Dermis blood vessel endothelial cell (primary cell): ENCODE measurements around the gene RHEBL1. TPM values are rescaled to one million over a fixed set of nuclear protein-coding genes. Genes with fewer than 3 reads are reported as not detected.

Source experiments
- DNase-seq: peaks from one replicate; pipeline ENCODE4 v3.0.0; 2010
- total RNA-seq: library from RNA; depleted of rRNA; stranded (reverse); fragments of >200 nt; gene quantifications from 2 replicates; pipeline ENCODE4 v1.2.3, GENCODE V29; 2014

RHEBL1 gene
- total RNA-seq, 1 donor from 2014 or later = 1.2 TPM

GRCh38 chr12:49019443-49020324 is 50.1 kb downstream of the RHEBL1 start:
- peak; percentile 64 for DNase-seq

- no peak for DNase-seq
Measured at GRCh38 chr12:49019120-49019430, 50.7 kb downstream of the RHEBL1 start.

GRCh38 chr12:49018261-49019119 is 51.3 kb downstream of the RHEBL1 start, which contains the start of gene PRKAG1:
Gene PRKAG1, minus strand, starts transcription at chr12:49018776. Its CDS starts 36 bp downstream, at chr12:49018740.
- DNase-seq = peak; percentile 99

GRCh38 chr12:49017891-49018260 is 51.9 kb downstream of the RHEBL1 start:
- DNase-seq = no peak

- DNase-seq = no peak
Measured at GRCh38 chr12:49015196-49015595, 54.6 kb downstream of the RHEBL1 start.

Other genes starting within 250 kb of the RHEBL1 start
- gene DDX23, start 217.8 kb downstream of the RHEBL1 start, total RNA-seq = 115 and 124 TPM in 2 replicates
- 3.4 and 10.9 TPM in 2 replicates for gene RND1, start 204.1 kb downstream of the RHEBL1 start, total RNA-seq
- 11.6 and 16.4 TPM in 2 replicates for gene FKBP11, start 144.5 kb downstream of the RHEBL1 start, total RNA-seq
- gene ARF3, start 112.5 kb downstream of the RHEBL1 start, total RNA-seq = 46.1 and 61.5 TPM in 2 replicates
- gene WNT10B, start 98.2 kb downstream of the RHEBL1 start, total RNA-seq = 0.05 TPM in 1 of 2 replicates, not detected in the other
- gene WNT1, start 91.7 kb downstream of the RHEBL1 start, total RNA-seq = not detected in 2 replicates
- under 0.01 and 0.19 TPM in 2 replicates for gene DDN, start 70.6 kb downstream of the RHEBL1 start, total RNA-seq
- 40.3 and 48.2 TPM in 2 replicates for gene PRKAG1, start 51.2 kb downstream of the RHEBL1 start, total RNA-seq
- gene KMT2D, start 9.2 kb downstream of the RHEBL1 start, total RNA-seq = 41.2 and 99.0 TPM in 2 replicates
- 1.2 and 3.7 TPM in 2 replicates for gene DHH, start 24.8 kb upstream of the RHEBL1 start, total RNA-seq
- 101 and 122 TPM in 2 replicates for gene LMBR1L, start 40.9 kb upstream of the RHEBL1 start, total RNA-seq
- gene TUBA1B, start 61.4 kb upstream of the RHEBL1 start, total RNA-seq = 1,075 and 1,939 TPM in 2 replicates
- gene TUBA1A, start 119.1 kb upstream of the RHEBL1 start, total RNA-seq = 642 and 821 TPM in 2 replicates
- 221 and 355 TPM in 2 replicates for gene TUBA1C, start 195.1 kb upstream of the RHEBL1 start, total RNA-seq
- not detected in 2 replicates for gene PRPH, start 225.2 kb upstream of the RHEBL1 start, total RNA-seq